OCI-LY3 (cell line): ENCODE data around the gene PDE4D.

Experiments used
- EZH2phosphoT487 ChIP-seq: fragments of 200-600 bp; shearing (Covaris generic); IDR thresholded peaks from 2 replicates; pipeline ENCODE4 v1.6.1; 2018; ENCODE audit warnings: antibody characterized with exemption, mixed run types, low read depth
- TF ChIP-seq, protein P1 (sequence below): fragments of 200-600, 300-600 bp; sonication (generic); IDR thresholded peaks from 2 replicates; pipeline ENCODE4 v1.5.1; 2014; ENCODE audit warnings: antibody characterized with exemption, low read length, low read depth

DNA sequence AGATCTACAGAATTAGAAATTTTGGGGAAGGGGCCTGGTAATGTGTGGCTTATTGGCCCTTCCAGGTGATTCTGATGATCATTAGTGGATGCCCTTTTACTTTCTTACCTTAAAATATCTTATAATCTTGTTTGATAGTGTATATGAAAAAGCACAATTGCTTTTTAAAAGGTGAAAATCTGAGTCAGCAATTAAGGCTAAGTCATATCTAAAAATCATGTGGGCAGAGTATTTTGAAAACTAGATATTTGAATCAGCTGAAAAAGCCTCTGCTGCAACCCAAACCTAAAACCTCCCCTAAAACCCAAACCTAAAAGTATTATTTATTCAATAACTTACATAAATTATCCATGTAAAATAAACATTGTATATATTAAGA lies 359.8 kb downstream of the PDE4D start:
- TF ChIP-seq, protein P1, sequence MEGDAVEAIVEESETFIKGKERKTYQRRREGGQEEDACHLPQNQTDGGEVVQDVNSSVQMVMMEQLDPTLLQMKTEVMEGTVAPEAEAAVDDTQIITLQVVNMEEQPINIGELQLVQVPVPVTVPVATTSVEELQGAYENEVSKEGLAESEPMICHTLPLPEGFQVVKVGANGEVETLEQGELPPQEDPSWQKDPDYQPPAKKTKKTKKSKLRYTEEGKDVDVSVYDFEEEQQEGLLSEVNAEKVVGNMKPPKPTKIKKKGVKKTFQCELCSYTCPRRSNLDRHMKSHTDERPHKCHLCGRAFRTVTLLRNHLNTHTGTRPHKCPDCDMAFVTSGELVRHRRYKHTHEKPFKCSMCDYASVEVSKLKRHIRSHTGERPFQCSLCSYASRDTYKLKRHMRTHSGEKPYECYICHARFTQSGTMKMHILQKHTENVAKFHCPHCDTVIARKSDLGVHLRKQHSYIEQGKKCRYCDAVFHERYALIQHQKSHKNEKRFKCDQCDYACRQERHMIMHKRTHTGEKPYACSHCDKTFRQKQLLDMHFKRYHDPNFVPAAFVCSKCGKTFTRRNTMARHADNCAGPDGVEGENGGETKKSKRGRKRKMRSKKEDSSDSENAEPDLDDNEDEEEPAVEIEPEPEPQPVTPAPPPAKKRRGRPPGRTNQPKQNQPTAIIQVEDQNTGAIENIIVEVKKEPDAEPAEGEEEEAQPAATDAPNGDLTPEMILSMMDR: no peak
- TF ChIP-seq EZH2phosphoT487: no peak
